Measurements from ENCODE around the gene USP10. TPM values are rescaled to one million over a fixed set of nuclear protein-coding genes. Genes with fewer than 3 reads are reported as not detected.

The USP10 gene
- polyA plus RNA-seq, 1 experiment, result 55.1 TPM

DNA sequence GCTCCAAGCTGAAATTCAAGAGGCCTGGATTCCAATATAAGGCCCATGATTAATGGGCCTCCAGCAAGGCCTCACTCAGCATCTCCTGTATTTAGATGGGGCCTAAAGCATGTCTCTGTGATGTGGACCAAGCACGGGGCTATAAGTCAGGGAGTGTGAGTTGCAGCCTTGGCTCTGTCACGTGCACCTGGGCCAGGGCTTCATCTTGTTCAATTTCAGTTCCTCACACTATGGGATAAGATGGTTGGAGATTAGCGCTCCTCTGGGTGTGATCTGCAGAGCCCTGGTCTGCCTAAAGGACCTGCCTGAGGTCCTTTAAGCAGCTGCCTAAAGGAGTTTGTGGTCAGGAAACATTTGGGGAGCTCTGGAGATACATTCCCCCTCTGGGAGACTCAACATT is 26.2 kb upstream of the USP10 start:
- Histone ChIP-seq H3K36me3 (ENCODE audit: control insufficient read depth, insufficient read depth, low read length) (no peaks in the 10 kb centered on the region), H3K4me3 (ENCODE audit: low read depth, low read length) (no peak overlapping the region), H3K27me3 (ENCODE audit: control insufficient read depth, insufficient read depth, low read length) (no peaks in the 10 kb centered on the region)
- no peak for DNase-seq (ENCODE audit: low read depth)
- POLR2A ChIA-PET, result no interaction called here
- TF ChIP-seq, protein P1, sequence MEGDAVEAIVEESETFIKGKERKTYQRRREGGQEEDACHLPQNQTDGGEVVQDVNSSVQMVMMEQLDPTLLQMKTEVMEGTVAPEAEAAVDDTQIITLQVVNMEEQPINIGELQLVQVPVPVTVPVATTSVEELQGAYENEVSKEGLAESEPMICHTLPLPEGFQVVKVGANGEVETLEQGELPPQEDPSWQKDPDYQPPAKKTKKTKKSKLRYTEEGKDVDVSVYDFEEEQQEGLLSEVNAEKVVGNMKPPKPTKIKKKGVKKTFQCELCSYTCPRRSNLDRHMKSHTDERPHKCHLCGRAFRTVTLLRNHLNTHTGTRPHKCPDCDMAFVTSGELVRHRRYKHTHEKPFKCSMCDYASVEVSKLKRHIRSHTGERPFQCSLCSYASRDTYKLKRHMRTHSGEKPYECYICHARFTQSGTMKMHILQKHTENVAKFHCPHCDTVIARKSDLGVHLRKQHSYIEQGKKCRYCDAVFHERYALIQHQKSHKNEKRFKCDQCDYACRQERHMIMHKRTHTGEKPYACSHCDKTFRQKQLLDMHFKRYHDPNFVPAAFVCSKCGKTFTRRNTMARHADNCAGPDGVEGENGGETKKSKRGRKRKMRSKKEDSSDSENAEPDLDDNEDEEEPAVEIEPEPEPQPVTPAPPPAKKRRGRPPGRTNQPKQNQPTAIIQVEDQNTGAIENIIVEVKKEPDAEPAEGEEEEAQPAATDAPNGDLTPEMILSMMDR (IDR thresholded peaks at IDR 0.05; ENCODE audit: insufficient read depth, low read depth, low read length), result no peak
- CTCF ChIA-PET, result interaction anchor here (1.6 to 5.6 kb wide), 12 partner anchors 11 to 279 kb away, joined by 3 to 126 read pairs (median 16); no protein-coding TSS in a partner anchor

GRCh38 chr16:84675423-84675822 is 24.4 kb upstream of the USP10 start:
- POLR2A ChIA-PET, result no interaction called here
- Histone ChIP-seq H3K4me3 (ENCODE audit: low read depth, low read length) (no peak overlapping the region), H3K27me3 (ENCODE audit: control insufficient read depth, insufficient read depth, low read length) (no peaks in the 10 kb centered on the region; the same call in 1 of the 2 replicates), H3K36me3 (ENCODE audit: control insufficient read depth, insufficient read depth, low read length) (no peaks in the 10 kb centered on the region)
- TF ChIP-seq, protein P1 (IDR thresholded peaks at IDR 0.05; ENCODE audit: insufficient read depth, low read depth, low read length), result no peak
- CTCF ChIA-PET, result interaction anchor here (1.0 to 5.6 kb wide), 3 partner anchors 47 to 75 kb away, joined by 3 to 126 read pairs (median 5); no protein-coding TSS in a partner anchor
- no peak for DNase-seq (ENCODE audit: low read depth)

- no peak overlapping the region for H3K4me3 ChIP-seq (ENCODE audit: low read depth, low read length)
- DNase-seq (ENCODE audit: low read depth), result no peak
- H3K27me3 ChIP-seq (ENCODE audit: control insufficient read depth, insufficient read depth, low read length), result no peaks in the 10 kb centered on the region; the same call in 1 of the 2 replicates
- H3K36me3 ChIP-seq (ENCODE audit: control insufficient read depth, insufficient read depth, low read length), result no peaks in the 10 kb centered on the region
- TF ChIP-seq, protein P1 (IDR thresholded peaks at IDR 0.05; ENCODE audit: insufficient read depth, low read depth, low read length), result no peak
- ChIA-PET POLR2A (no interaction called here), CTCF (interaction anchor here (1.0 to 5.6 kb wide), 3 partner anchors 47 to 75 kb away, joined by 3 to 126 read pairs (median 3); no protein-coding TSS in a partner anchor)
Measured at GRCh38 chr16:84675884-84676283, 23.9 kb upstream of the USP10 start.

DNA sequence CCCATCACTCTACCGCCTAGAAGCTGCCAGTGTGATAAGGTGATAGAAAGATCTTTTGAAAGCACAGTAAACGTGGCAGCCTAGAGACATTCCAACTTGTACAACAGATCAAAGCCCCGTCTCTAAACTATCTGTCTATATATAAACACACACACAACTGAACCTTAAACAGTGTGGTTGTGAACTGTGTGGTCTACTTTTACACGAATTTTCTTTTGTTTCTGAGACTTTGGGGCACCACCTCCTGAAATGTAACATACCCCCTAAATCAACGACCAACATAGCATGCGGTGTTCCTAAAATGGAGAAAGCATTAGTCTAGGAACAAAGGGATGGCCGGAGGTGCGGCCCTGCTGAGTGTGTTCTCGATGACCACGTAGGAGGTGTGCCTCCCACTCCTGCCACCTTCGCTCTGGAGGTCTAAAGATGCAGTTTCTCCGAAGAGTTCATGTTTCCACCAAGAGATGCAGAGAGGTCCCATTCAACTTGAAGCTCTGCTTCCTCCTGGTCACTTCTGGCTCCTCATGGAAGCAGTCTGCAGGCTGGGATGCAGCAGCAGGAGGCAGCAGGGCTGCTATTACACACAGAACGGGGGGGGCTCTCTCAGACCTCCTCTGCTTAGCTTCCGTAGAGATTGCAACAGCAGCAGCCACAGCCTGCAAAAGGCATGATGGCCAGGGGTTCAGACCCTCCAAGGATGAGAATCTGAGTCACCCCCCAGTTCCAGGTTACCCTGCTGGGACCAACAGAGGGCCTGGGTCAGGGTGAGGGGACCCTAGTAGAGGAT is 22.6 kb upstream of the USP10 start:
- DNase-seq (ENCODE audit: low read depth), result no peak
- TF ChIP-seq, protein P1 (IDR thresholded peaks at IDR 0.05; ENCODE audit: insufficient read depth, low read depth, low read length), result no peak
- ChIA-PET POLR2A (no interaction called here), CTCF (interaction anchor here (0.6 to 5.4 kb wide), 5 partner anchors 43 to 73 kb away, joined by 3 to 32 read pairs (median 3); no protein-coding TSS in a partner anchor)
- Histone ChIP-seq H3K4me3 (ENCODE audit: low read depth, low read length) (no peak overlapping the region), H3K27me3 (ENCODE audit: control insufficient read depth, insufficient read depth, low read length) (peaks cover 1% of the 10 kb centered on the region), H3K36me3 (ENCODE audit: control insufficient read depth, insufficient read depth, low read length) (no peaks in the 10 kb centered on the region)

DNA sequence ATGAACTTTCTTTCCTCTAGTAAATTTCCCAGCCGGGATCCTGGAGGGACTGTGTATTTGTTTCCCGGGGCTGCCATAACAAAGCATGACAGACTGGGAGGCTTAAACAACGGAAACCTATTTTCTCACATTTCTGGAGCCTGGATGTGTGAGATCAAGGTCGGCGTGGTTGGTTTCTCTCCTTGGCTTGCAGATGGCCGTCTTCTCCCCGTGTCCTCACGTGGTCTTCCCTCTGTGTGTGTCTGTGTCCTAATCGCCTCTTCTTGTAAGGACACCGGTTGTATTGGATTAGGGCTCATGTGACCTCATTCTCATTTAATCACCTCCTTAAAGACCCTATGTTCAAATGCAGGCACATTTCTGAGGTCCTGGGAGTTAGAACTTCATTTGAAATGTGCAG is 22.0 kb upstream of the USP10 start:
- Histone ChIP-seq H3K27me3 (ENCODE audit: control insufficient read depth, insufficient read depth, low read length) (peaks cover 1% of the 10 kb centered on the region), H3K4me3 (ENCODE audit: low read depth, low read length) (no peak overlapping the region), H3K36me3 (ENCODE audit: control insufficient read depth, insufficient read depth, low read length) (no peaks in the 10 kb centered on the region)
- TF ChIP-seq, protein P1 (IDR thresholded peaks at IDR 0.05; ENCODE audit: insufficient read depth, low read depth, low read length), result no peak
- ChIA-PET POLR2A (no interaction called here), CTCF (interaction anchor here (0.6 to 5.4 kb wide), 4 partner anchors 43 to 57 kb away, joined by 3 to 32 read pairs (median 3); no protein-coding TSS in a partner anchor)
- no peak for DNase-seq (ENCODE audit: low read depth)
